Uterus (tissue), 4 donors: ENCODE measurements around the gene GALNTL6. TPM values are rescaled to one million over a fixed set of nuclear protein-coding genes. Genes with fewer than 3 reads are reported as not detected.

Source experiments
- DNase-seq, 2 donors: peaks; one replicate each; pipeline ENCODE4 v3.0.0-alpha.2; 2019 to 2020
- H3K27ac ChIP-seq, 2 donors: fragments of 200-600 bp; sonication (generic); 1 replicate in 1 of 2; 2 replicates in 1 of 2; pipeline ENCODE4 v1.5.1; 2016 to 2018
- H3K27me3 ChIP-seq, 2 donors: fragments of 200-600 bp; sonication (generic); one replicate each; pipeline ENCODE4 v1.5.1; 2018 to 2019; ENCODE audit warnings: control low read depth in 1 of 2
- H3K36me3 ChIP-seq, 2 donors: fragments of 200-600 bp; sonication (generic); one replicate each; pipeline ENCODE4 v1.5.1; 2019; ENCODE audit warnings: control low read depth in 1 of 2
- H3K4me1 ChIP-seq, 2 donors: fragments of 200-600 bp; sonication (generic); one replicate each; pipeline ENCODE4 v1.5.1; 2018 to 2019; ENCODE audit warnings: control low read depth in 1 of 2
- H3K4me3 ChIP-seq, 2 donors: fragments of 200-600 bp; sonication (generic); 1 replicate in 1 of 2; 2 replicates in 1 of 2; pipeline ENCODE4 v1.5.1; 2018 to 2019; ENCODE audit warnings: mild to moderate bottlenecking in 1 of 2
- H3K9me3 ChIP-seq, 2 donors: fragments of 200-600 bp; sonication (generic); one replicate each; pipeline ENCODE4 v1.5.1; 2019; ENCODE audit warnings: control low read depth in 1 of 2
- POLR2A ChIP-seq, 2 donors: fragments of 450-650 bp; IDR thresholded peaks; one replicate each; pipeline ENCODE4 v1.6.1; 2016; ENCODE audit warnings: antibody characterized with exemption in 2 of 2, mild to moderate bottlenecking in 1 of 2, moderate library complexity in 1 of 2
- intact Hi-C: fragments of 100-400 bp; cut with DNase I; formaldehyde crosslinking; loops from one replicate; pipeline ENCODE4 v1.15.1; 2023; ENCODE audit warnings: low total_unique reads
- total RNA-seq, 4 donors: library from RNA; depleted of rRNA in 3 of 4; stranded (reverse); fragments of >200 nt in 3 of 4; gene quantifications; one replicate each; pipeline versions ENCODE4 v1.1.0 to v1.2.4, GENCODE V29; 2014 to 2023
- TF ChIP-seq, protein P1 (sequence below), 4 experiments: fragments of 200-600 bp in 2 of 4; fragments of 450-650 bp in 2 of 4; sonication (generic) in 2 of 4; IDR thresholded peaks; one replicate each; pipeline ENCODE4 v1.5.1; 2016 to 2019; ENCODE audit warnings: antibody characterized with exemption in 4 of 4, mild to moderate bottlenecking in 2 of 4, moderate library complexity in 1 of 4
- donor health status: DM: yes; HTN: yes; CAD: no.

GALNTL6 gene
- total RNA-seq, 4 donors from 2014 or later, result 2.6 TPM; not detected in 3

DNA sequence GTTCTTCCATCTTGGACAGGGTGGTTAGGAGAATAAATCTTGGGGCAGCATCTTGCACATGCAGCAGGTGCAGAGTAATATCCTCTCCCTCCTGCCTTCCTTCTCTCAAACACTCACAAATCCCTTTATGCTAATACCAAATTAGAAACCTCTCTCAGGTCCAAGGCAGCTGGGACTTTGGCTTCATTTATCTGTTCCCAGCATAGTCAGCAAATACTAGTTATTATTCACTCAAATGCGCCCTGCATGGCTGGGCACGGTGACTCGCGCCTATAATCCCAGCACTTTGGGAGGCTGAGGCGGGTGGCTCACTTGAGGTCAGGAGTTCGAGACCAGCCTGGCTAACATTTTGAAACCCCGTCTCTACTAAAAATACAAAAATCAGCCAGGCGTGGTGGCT is 1199.4 kb downstream of the GALNTL6 start:
- Histone ChIP-seq H3K27me3 (no peaks in the 10 kb centered on the region), H3K9me3 (no peaks in the 10 kb centered on the region), H3K4me1 (peaks cover 0 to 7% of the 10 kb centered on the region in 2 donors), H3K27ac (no peak overlapping the region), H3K4me3 (no peak overlapping the region), H3K36me3 (no peaks in the 10 kb centered on the region)
- TF ChIP-seq, protein P1, sequence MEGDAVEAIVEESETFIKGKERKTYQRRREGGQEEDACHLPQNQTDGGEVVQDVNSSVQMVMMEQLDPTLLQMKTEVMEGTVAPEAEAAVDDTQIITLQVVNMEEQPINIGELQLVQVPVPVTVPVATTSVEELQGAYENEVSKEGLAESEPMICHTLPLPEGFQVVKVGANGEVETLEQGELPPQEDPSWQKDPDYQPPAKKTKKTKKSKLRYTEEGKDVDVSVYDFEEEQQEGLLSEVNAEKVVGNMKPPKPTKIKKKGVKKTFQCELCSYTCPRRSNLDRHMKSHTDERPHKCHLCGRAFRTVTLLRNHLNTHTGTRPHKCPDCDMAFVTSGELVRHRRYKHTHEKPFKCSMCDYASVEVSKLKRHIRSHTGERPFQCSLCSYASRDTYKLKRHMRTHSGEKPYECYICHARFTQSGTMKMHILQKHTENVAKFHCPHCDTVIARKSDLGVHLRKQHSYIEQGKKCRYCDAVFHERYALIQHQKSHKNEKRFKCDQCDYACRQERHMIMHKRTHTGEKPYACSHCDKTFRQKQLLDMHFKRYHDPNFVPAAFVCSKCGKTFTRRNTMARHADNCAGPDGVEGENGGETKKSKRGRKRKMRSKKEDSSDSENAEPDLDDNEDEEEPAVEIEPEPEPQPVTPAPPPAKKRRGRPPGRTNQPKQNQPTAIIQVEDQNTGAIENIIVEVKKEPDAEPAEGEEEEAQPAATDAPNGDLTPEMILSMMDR (IDR thresholded peaks at IDR 0.05), result no peak
- no peak for TF ChIP-seq POLR2A (IDR thresholded peaks at IDR 0.05)
- DNase-seq, result no peak
- intact Hi-C loops, result loop anchor here (10.0 kb wide), 1 partner anchor 242 kb away; no protein-coding TSS in a partner anchor

GRCh38 chr4:173013232-173013930 is 1200.2 kb downstream of the GALNTL6 start:
- intact Hi-C loops, result loop anchor here (10.0 kb wide), 1 partner anchor 241 kb away; no protein-coding TSS in a partner anchor
- DNase-seq, result peak in 1 of 2 donors; percentile 52
- no peak overlapping the region for H3K27ac ChIP-seq
- peaks cover 0 to 7% of the 10 kb centered on the region in 2 donors for H3K4me1 ChIP-seq
- no peaks in the 10 kb centered on the region for H3K27me3 ChIP-seq
- TF ChIP-seq POLR2A (IDR thresholded peaks at IDR 0.05), result no peak
- TF ChIP-seq, protein P1 (IDR thresholded peaks at IDR 0.05), result peak; percentile 62 to 86 (median 76)
- H3K9me3 ChIP-seq, result no peaks in the 10 kb centered on the region
- no peak overlapping the region for H3K4me3 ChIP-seq
- no peaks in the 10 kb centered on the region for H3K36me3 ChIP-seq

DNA sequence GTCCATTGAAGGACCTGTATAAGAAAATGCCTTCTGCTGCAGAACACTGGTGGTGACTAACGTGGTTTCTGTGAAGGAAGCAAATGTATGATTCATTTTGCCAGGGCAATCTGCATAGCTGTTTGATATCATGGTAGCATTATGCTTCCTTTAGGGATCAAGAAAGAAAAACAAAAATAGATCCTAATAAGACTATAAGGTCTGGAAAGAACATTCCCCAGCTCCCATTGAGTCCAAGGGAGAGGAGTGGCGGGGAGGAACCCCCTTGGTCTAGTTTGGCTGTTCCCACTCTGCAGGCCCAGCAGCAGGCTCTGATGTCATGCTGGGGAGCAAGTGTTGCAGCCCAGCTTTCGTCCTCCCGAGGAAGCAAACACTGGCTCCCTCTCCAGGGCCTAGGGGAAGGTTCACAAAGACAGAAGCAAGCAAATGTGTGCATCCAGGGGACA is 1200.9 kb downstream of the GALNTL6 start:
- Histone ChIP-seq H3K4me3 (no peak overlapping the region), H3K9me3 (no peaks in the 10 kb centered on the region), H3K4me1 (peaks cover 0 to 7% of the 10 kb centered on the region in 2 donors), H3K27me3 (no peaks in the 10 kb centered on the region), H3K27ac (no peak overlapping the region), H3K36me3 (no peaks in the 10 kb centered on the region)
- DNase-seq, result peak in 1 of 2 donors; percentile 24
- no peak for TF ChIP-seq POLR2A (IDR thresholded peaks at IDR 0.05)
- TF ChIP-seq, protein P1 (IDR thresholded peaks at IDR 0.05), result peak in 1 of 4 experiments; percentile 22
- intact Hi-C loops, result loop anchor here (10.0 kb wide), 1 partner anchor 241 kb away; no protein-coding TSS in a partner anchor

DNA sequence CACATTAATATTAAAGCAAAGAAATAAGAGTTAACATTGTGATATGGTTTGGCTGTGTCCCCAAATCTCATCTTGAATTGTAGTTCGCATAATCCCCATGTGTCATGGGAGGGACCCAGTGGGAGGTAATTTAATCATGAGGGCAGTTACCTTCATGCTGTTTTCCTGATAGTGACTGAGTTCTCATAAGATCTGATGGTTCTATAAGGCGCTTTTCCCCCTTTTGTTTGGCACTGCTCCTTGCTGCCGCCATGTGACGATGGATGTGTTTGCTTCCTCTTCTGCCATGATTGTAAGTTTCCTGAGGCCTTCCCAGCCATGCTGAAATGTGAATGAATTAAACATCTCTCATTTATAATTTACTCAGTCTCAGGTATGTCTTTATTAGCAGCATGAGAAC is 1201.6 kb downstream of the GALNTL6 start:
- no peak for DNase-seq
- Histone ChIP-seq H3K4me3 (no peak overlapping the region), H3K27me3 (no peaks in the 10 kb centered on the region), H3K9me3 (no peaks in the 10 kb centered on the region), H3K27ac (no peak overlapping the region), H3K36me3 (no peaks in the 10 kb centered on the region), H3K4me1 (peaks cover 0 to 7% of the 10 kb centered on the region in 2 donors)
- TF ChIP-seq POLR2A (IDR thresholded peaks at IDR 0.05), result no peak
- TF ChIP-seq, protein P1 (IDR thresholded peaks at IDR 0.05), result no peak
- intact Hi-C loops, result loop anchor here (10.0 kb wide), 1 partner anchor 240 kb away; no protein-coding TSS in a partner anchor

DNA sequence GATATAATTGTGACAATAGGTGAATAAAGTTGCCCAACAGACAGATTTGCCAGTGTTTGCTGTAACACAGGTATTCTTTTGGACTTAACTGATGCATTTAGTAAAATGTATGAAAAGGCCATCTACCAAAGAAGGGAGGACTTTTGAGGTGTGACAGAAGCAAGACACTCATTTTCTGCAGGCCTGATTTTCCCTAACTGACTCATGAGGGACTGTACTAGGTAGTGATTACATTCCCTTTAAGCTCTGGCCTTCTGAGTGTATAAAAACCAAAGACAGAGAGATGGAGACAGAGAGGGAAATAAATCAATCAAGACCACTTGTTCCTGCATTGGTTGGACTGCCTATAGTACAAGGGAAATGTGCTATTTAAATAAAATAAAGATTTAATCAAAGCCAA is 1204.6 kb downstream of the GALNTL6 start:
- Histone ChIP-seq H3K27ac (no peak overlapping the region), H3K4me3 (no peak overlapping the region), H3K4me1 (peaks cover 0 to 7% of the 10 kb centered on the region in 2 donors), H3K27me3 (no peaks in the 10 kb centered on the region), H3K9me3 (no peaks in the 10 kb centered on the region), H3K36me3 (no peaks in the 10 kb centered on the region)
- TF ChIP-seq, protein P1 (IDR thresholded peaks at IDR 0.05), result no peak
- no peak for TF ChIP-seq POLR2A (IDR thresholded peaks at IDR 0.05)
- no peak for DNase-seq
- intact Hi-C loops, result loop anchor here (10.0 kb wide), 1 partner anchor 237 kb away; no protein-coding TSS in a partner anchor
